Caco-2 (cell line): ENCODE measurements around the gene HTATIP2. TPM values are rescaled to one million over a fixed set of nuclear protein-coding genes. Genes with fewer than 3 reads are reported as not detected.
"Not testable (repeated sequence)": the region's sequence is repeated elsewhere in the genome, so short reads cannot be mapped to it uniquely, and the experiment has no call there.

Experiments used
- BruUV-seq: library from RNA; stranded (reverse); fragments of 400-500 nt; replicated peaks from 2 replicates; lab custom pipeline; 2021; lab: Mats Ljungman, UMichigan
- CTCF ChIA-PET: fragments of 300-600 bp; sonication (Branson Sonifier 250); formaldehyde crosslinking; loops from one replicate; lab custom pipeline; 2022; ENCODE audit warnings: antibody characterized with exemption; lab: Charles Lee
- POLR2A ChIA-PET: fragments of 300-600 bp; sonication (Branson Sonifier 250); formaldehyde crosslinking; loops from one replicate; lab custom pipeline; 2022; ENCODE audit warnings: antibody characterized with exemption; lab: Charles Lee
- DNase-seq, 2 experiments: peaks; one replicate each; pipeline versions ENCODE4 v3.0.0 to v3.0.0-alpha.2; 2020 to 2022
- H3K27me3 ChIP-seq: replicated peaks from 2 replicates; pipeline ENCODE4 v1.6.0; 2011; ENCODE audit warnings: low read length; ENCODE audit not compliant: control insufficient read depth, insufficient read depth
- H3K36me3 ChIP-seq: 2 replicates; pipeline ENCODE4 v1.5.1; 2011; ENCODE audit warnings: low read length; ENCODE audit not compliant: control insufficient read depth, insufficient read depth
- H3K4me1 ChIP-seq: fragments of 250-450 bp; sonication (Bioruptor Pico); 2 replicates; pipeline ENCODE4 v1.5.1; 2020; ENCODE audit warnings: mild to moderate bottlenecking
- H3K4me3 ChIP-seq: 2 replicates; pipeline ENCODE4 v1.5.1; 2011; ENCODE audit warnings: low read depth, mild to moderate bottlenecking, control low read depth, low read length
- H3K9me3 ChIP-seq: fragments of 250-450 bp; sonication (Bioruptor Pico); 2 replicates; pipeline ENCODE4 v1.5.1; 2020; ENCODE audit warnings: mild to moderate bottlenecking, moderate library complexity
- H3K27ac Mint-ChIP-seq: one replicate; pipeline ENCODE4 v1.8.0; 2022; ENCODE audit warnings: mixed read lengths; ENCODE audit not compliant: unreplicated experiment
- H3K27me3 Mint-ChIP-seq: one replicate; pipeline ENCODE4 v1.8.0; 2022; ENCODE audit warnings: mixed read lengths; ENCODE audit not compliant: insufficient read depth, unreplicated experiment
- H3K36me3 Mint-ChIP-seq: one replicate; pipeline ENCODE4 v1.8.0; 2022; ENCODE audit warnings: mild to moderate bottlenecking, mixed read lengths; ENCODE audit not compliant: insufficient read depth, unreplicated experiment
- H3K4me1 Mint-ChIP-seq: one replicate; pipeline ENCODE4 v1.8.0; 2022; ENCODE audit warnings: low read depth, mixed read lengths; ENCODE audit not compliant: unreplicated experiment
- H3K4me3 Mint-ChIP-seq: one replicate; pipeline ENCODE4 v1.8.0; 2022; ENCODE audit warnings: mild to moderate bottlenecking, moderate library complexity, mixed read lengths; ENCODE audit not compliant: unreplicated experiment
- H3K9me3 Mint-ChIP-seq: one replicate; pipeline ENCODE4 v1.8.0; 2022; ENCODE audit warnings: mixed read lengths; ENCODE audit not compliant: unreplicated experiment
- intact Hi-C: fragments of 100-400 bp; cut with micrococcal nuclease; formaldehyde crosslinking; loops from one replicate; pipeline ENCODE4 v1.10.0; 2022; ENCODE audit not compliant: unreplicated experiment
- total RNA-seq: library from RNA; stranded (reverse); gene quantifications from 2 replicates; pipeline ENCODE4 v1.2.3, GENCODE V29; 2022
- TF ChIP-seq, protein P1 (sequence below), 2 experiments: fragments of 200-600 bp in 1 of 2; IDR thresholded peaks; 1 replicate in 1 of 2; 2 replicates in 1 of 2; pipeline versions ENCODE4 v1.5.1 to v1.8.0; 2011 to 2022; ENCODE audit warnings: antibody characterized with exemption in 1 of 2, control low read depth in 1 of 2, inconsistent platforms in 1 of 2, low read depth in 1 of 2, low read length in 1 of 2, mild to moderate bottlenecking in 1 of 2, moderate library complexity in 1 of 2; ENCODE audit not compliant: insufficient read depth in 1 of 2, severe bottlenecking in 1 of 2, unreplicated experiment in 1 of 2

HTATIP2 gene
- total RNA-seq, 1 experiment from 2014 or later = 87.9 TPM

- Histone ChIP-seq H3K4me3 (no peak overlapping the region), H3K9me3 (0 out of 2 replicates have a peak, but pooled peaks cover 3% of the 10 kb centered on the region), H3K36me3 (no peaks in the 10 kb centered on the region), H3K4me1 (peaks cover 14% of the 10 kb centered on the region), H3K27me3 (no peaks in the 10 kb centered on the region)
- CTCF ChIA-PET = interaction anchor here (0.6 kb wide), 1 partner anchor 194 kb away, joined by 6 read pairs; no protein-coding TSS in a partner anchor
- intact Hi-C loops = no loop called here
- no peak overlapping the region for H3K27ac Mint-ChIP-seq
- BruUV-seq = no TSS peak
- no peaks in the 10 kb centered on the region for H3K9me3 Mint-ChIP-seq
- TF ChIP-seq, protein P1, sequence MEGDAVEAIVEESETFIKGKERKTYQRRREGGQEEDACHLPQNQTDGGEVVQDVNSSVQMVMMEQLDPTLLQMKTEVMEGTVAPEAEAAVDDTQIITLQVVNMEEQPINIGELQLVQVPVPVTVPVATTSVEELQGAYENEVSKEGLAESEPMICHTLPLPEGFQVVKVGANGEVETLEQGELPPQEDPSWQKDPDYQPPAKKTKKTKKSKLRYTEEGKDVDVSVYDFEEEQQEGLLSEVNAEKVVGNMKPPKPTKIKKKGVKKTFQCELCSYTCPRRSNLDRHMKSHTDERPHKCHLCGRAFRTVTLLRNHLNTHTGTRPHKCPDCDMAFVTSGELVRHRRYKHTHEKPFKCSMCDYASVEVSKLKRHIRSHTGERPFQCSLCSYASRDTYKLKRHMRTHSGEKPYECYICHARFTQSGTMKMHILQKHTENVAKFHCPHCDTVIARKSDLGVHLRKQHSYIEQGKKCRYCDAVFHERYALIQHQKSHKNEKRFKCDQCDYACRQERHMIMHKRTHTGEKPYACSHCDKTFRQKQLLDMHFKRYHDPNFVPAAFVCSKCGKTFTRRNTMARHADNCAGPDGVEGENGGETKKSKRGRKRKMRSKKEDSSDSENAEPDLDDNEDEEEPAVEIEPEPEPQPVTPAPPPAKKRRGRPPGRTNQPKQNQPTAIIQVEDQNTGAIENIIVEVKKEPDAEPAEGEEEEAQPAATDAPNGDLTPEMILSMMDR (IDR thresholded peaks at IDR 0.05; ENCODE audit: insufficient read depth in 1 of 2, low read depth in 1 of 2, low read length in 1 of 2, severe bottlenecking in 1 of 2, unreplicated experiment in 1 of 2) = no peak
- no peak overlapping the region for H3K4me3 Mint-ChIP-seq
- POLR2A ChIA-PET = no interaction called here
- H3K4me1 Mint-ChIP-seq = peaks cover 24% of the 10 kb centered on the region
- no peaks in the 10 kb centered on the region for H3K27me3 Mint-ChIP-seq
- H3K36me3 Mint-ChIP-seq = peaks cover 26% of the 10 kb centered on the region
- no peak for DNase-seq
These were observed 12.7 kb downstream of the HTATIP2 start for GRCh38 chr11:20376162-20376730.

- H3K27me3 Mint-ChIP-seq, H3K9me3 Mint-ChIP-seq, H3K27me3 ChIP-seq, H3K4me1 Mint-ChIP-seq, POLR2A ChIA-PET, H3K4me3 ChIP-seq, DNase-seq, BruUV-seq, H3K9me3 ChIP-seq, H3K36me3 ChIP-seq: not testable (repeated sequence)
- Mint-ChIP-seq H3K27ac (peak overlapping the region; percentile 99), H3K4me3 (peak overlapping the region; percentile 99), H3K36me3 (peaks cover 37% of the 10 kb centered on the region)
- intact Hi-C loops = loop anchor here (2.0 kb wide), 1 partner anchor 225 kb away; no protein-coding TSS in a partner anchor
- CTCF ChIA-PET = interaction anchor here (0.7 kb wide), 1 partner anchor 58 kb away, joined by 3 read pairs; no protein-coding TSS in a partner anchor
- H3K4me1 ChIP-seq = peaks cover 11% of the 10 kb centered on the region; the same call in 1 of the 2 replicates
These were observed 22.5 kb downstream of the HTATIP2 start for GRCh38 chr11:20385996-20386395.

- H3K27me3 Mint-ChIP-seq = no peaks in the 10 kb centered on the region
- no TSS peak for BruUV-seq
- peak; percentile 95 to 99 for DNase-seq
- ChIA-PET CTCF (interaction anchor here (0.7 to 1.4 kb wide), 2 partner anchors 10 to 199 kb away, joined by 3 to 7 read pairs (median 3); no protein-coding TSS in a partner anchor), POLR2A (no interaction called here)
- TF ChIP-seq, protein P1 (IDR thresholded peaks at IDR 0.05; ENCODE audit: insufficient read depth in 1 of 2, low read depth in 1 of 2, low read length in 1 of 2, severe bottlenecking in 1 of 2, unreplicated experiment in 1 of 2) = peak in 1 of 2 experiments; percentile 99
- H3K4me3 ChIP-seq = peak within 1 kb of the TSS; percentile 98
- intact Hi-C loops = loop anchor here (2.0 kb wide), 1 partner anchor 223 kb away; no protein-coding TSS in a partner anchor
- H3K27ac Mint-ChIP-seq = peak within 1 kb of the TSS; percentile 99
- H3K4me3 Mint-ChIP-seq = peak within 1 kb of the TSS; percentile 99
- no peaks in the 10 kb centered on the region for H3K36me3 ChIP-seq
- no peaks in the 10 kb centered on the region for H3K4me1 Mint-ChIP-seq
- H3K36me3 Mint-ChIP-seq = peaks cover 37% of the 10 kb centered on the region
- H3K9me3 Mint-ChIP-seq = no peaks in the 10 kb centered on the region
- peaks cover 11% of the 10 kb centered on the region; the same call in 1 of the 2 replicates for H3K4me1 ChIP-seq
- H3K9me3 ChIP-seq = no peaks in the 10 kb centered on the region
- H3K27me3 ChIP-seq = no peaks in the 10 kb centered on the region
These were observed 24.0 kb downstream of the HTATIP2 start, which contains the start of gene PRMT3 for GRCh38 chr11:20387261-20388095. PRMT3 (plus strand) TSS chr11:20387716; CDS start chr11:20387747, 31 bp downstream.
